ENCODE data around the gene B4GALT6. TPM values are rescaled to one million over a fixed set of nuclear protein-coding genes. Genes with fewer than 3 reads are reported as not detected.

Gene B4GALT6
- total and polyA plus RNA-seq, 2 of the 8 experiments (the other 6 are each of a cell fraction or from before 2014, with no cell fraction given) = 6.3 to 41.5 TPM

- H3K4me1 ChIP-seq (replicated peaks in 1 of 4; ENCODE audit: control insufficient read depth in 3 of 4, insufficient read depth in 4 of 4, low read length in 3 of 4) = no peaks in the 10 kb centered on the region
- H2BK12ac ChIP-seq (ENCODE audit: low read depth, low read length) = no peak overlapping the region
- no peak overlapping the region for H4K5ac ChIP-seq (ENCODE audit: insufficient read length, low read depth, low read length)
- no peak overlapping the region for H2BK120ac ChIP-seq (replicated peaks; ENCODE audit: low read depth, low read length)
- no peak overlapping the region for H2BK20ac ChIP-seq (ENCODE audit: low read length)
- H4K91ac ChIP-seq (replicated peaks; ENCODE audit: insufficient read length, low read length) = no peak overlapping the region
- DNase-seq (ENCODE audit: low read depth in 1 of 2, low spot score in 2 of 2) (no peak), FAIRE-seq (no peak)
- H2BK5ac ChIP-seq (ENCODE audit: low read depth, low read length) = no peak overlapping the region
- no peaks in the 10 kb centered on the region for H3K9me3 ChIP-seq (ENCODE audit: insufficient read depth in 2 of 2, low read depth in 1 of 2, low read length in 1 of 2)
- H3K79me2 ChIP-seq (ENCODE audit: control insufficient read depth in 1 of 2, insufficient read depth in 2 of 2, low read length in 2 of 2) = no peaks in the 10 kb centered on the region
- no peaks in the 10 kb centered on the region for H4K20me1 ChIP-seq (replicated peaks in 1 of 2; ENCODE audit: control insufficient read depth in 1 of 2, insufficient read depth in 2 of 2, low read length in 2 of 2)
- no peak overlapping the region for H4K8ac ChIP-seq (ENCODE audit: extremely low read depth, insufficient read depth, low read length)
- no peak overlapping the region for H3K18ac ChIP-seq (ENCODE audit: extremely low read depth, low read length)
- H3K23me2 ChIP-seq (ENCODE audit: low read depth, low read length) = no peaks in the 10 kb centered on the region
- ChIA-PET CTCF (ENCODE audit: partially characterized antibody) (interaction anchor here (0.7 to 1.7 kb wide), 4 partner anchors 41 to 659 kb away, joined by 3 to 5 read pairs (median 3); no protein-coding TSS in a partner anchor), POLR2A (ENCODE audit: partially characterized antibody) (no interaction called here)
- no peaks in the 10 kb centered on the region for H3K27me3 ChIP-seq (replicated peaks in 1 of 4; ENCODE audit: control insufficient read depth in 3 of 4, extremely low read depth in 1 of 4, insufficient read depth in 3 of 4, low read length in 3 of 4)
- no peaks in the 10 kb centered on the region for H3K79me1 ChIP-seq (ENCODE audit: low read depth, low read length)
- H3K27ac ChIP-seq (ENCODE audit: low read depth, low read length) = no peak overlapping the region
- no peak overlapping the region for H3K4ac ChIP-seq (replicated peaks; ENCODE audit: insufficient read length, low read depth, low read length)
- no peak overlapping the region for H2AK5ac ChIP-seq (ENCODE audit: low read depth, low read length)
- H3K36me3 ChIP-seq (ENCODE audit: control insufficient read depth in 2 of 4, insufficient read depth in 4 of 4, low read length in 3 of 4) = no peaks in the 10 kb centered on the region
- TF ChIP-seq MAFK (IDR thresholded peaks at IDR 0.05; ENCODE audit: low read depth, low read length) (peak; percentile 96), CREB1 (IDR thresholded peaks at IDR 0.05) (no peak)
- H3K56ac ChIP-seq (replicated peaks; ENCODE audit: insufficient read length, low read depth, low read length) = no peak overlapping the region
- H3K4me3 ChIP-seq (ENCODE audit: extremely low read depth in 1 of 4, insufficient read depth in 2 of 4, low read depth in 3 of 4, low read length in 4 of 4) = no peak overlapping the region
- H2BK15ac ChIP-seq (ENCODE audit: low read length) = no peak overlapping the region
- no peak overlapping the region for H3K4me2 ChIP-seq (ENCODE audit: insufficient read depth in 1 of 2, low read depth in 2 of 2, low read length in 2 of 2)
- no CpG with 5 or more reads among the region's 2 CpGs for WGBS, 2 experiments (ENCODE audit: extremely low coverage in 1 of 2, insufficient coverage in 1 of 2, insufficient read length in 1 of 2, insufficient replicate concordance in 2 of 2, low coverage in 1 of 2, low lambda C conversion rate in 2 of 2, missing lambda C conversion rate in 1 of 2)
- no peak overlapping the region for H2AFZ ChIP-seq (ENCODE audit: low read length)
- no peak overlapping the region for H3K14ac ChIP-seq (ENCODE audit: insufficient read length)
- no peak overlapping the region for H3K23ac ChIP-seq (ENCODE audit: insufficient read length)
- H3K9ac ChIP-seq (replicated peaks in 1 of 4; ENCODE audit: extremely low read depth in 1 of 4, low read depth in 3 of 4, low read length in 3 of 4) = no peak overlapping the region
These were observed 93.3 kb downstream of the B4GALT6 start for GRCh38 chr18:31591113-31591512.

Data from H1 (cell line).